PC-3 (cell line): Measurements from ENCODE around the gene PYDC1. TPM values are rescaled to one million over a fixed set of nuclear protein-coding genes. Genes with fewer than 3 reads are reported as not detected.

ENCODE experiments used
- ATAC-seq: fragments of 200-7000 bp; cut with Tn5 transposase; 2 replicates; pipeline ENCODE4 v1.9.1; 2020; ENCODE audit warnings: mild to moderate bottlenecking, moderate library complexity
- BruUV-seq: library from RNA; stranded (reverse); fragments of 400-500 nt; replicated peaks from 2 replicates; lab custom pipeline; 2021; lab: Mats Ljungman, UMichigan
- CTCF ChIA-PET: fragments of 300-600 bp; sonication (Branson Sonifier 250); formaldehyde crosslinking; loops from one replicate; lab custom pipeline; 2022; ENCODE audit warnings: antibody characterized with exemption; lab: Charles Lee
- POLR2A ChIA-PET: fragments of 300-600 bp; sonication (Branson Sonifier 250); formaldehyde crosslinking; loops from one replicate; lab custom pipeline; 2022; ENCODE audit warnings: antibody characterized with exemption; ENCODE audit not compliant: unreplicated experiment; lab: Charles Lee
- DNase-seq: peaks from one replicate; pipeline ENCODE4 v3.0.0-alpha.2; 2015
- H2AFZ ChIP-seq: fragments of 300-600 bp; sonication (generic); 2 replicates; pipeline ENCODE4 v1.6.0; 2016; ENCODE audit warnings: antibody characterized with exemption, low read length
- H3F3A ChIP-seq: fragments of 300-600 bp; sonication (generic); one replicate; pipeline ENCODE4 v1.6.0; 2017; ENCODE audit warnings: antibody characterized with exemption, low read length, control low read depth, mild to moderate bottlenecking; ENCODE audit not compliant: unreplicated experiment
- H3K27ac ChIP-seq: fragments of 300-600 bp; sonication (generic); 2 replicates; pipeline ENCODE4 v1.5.1; 2016; ENCODE audit warnings: mild to moderate bottlenecking, low read length
- H3K27me3 ChIP-seq: fragments of 300-600 bp; sonication (generic); 2 replicates; pipeline ENCODE4 v1.6.1; 2016; ENCODE audit warnings: low read length, mixed read lengths
- H3K36me3 ChIP-seq: fragments of 300-600 bp; sonication (generic); 2 replicates; pipeline ENCODE4 v1.6.1; 2016; ENCODE audit warnings: low read depth, mixed run types, low read length, mixed read lengths
- H3K4me1 ChIP-seq: fragments of 300-600 bp; sonication (generic); 2 replicates; pipeline ENCODE4 v1.5.1; 2016; ENCODE audit warnings: low read length; ENCODE audit not compliant: insufficient read depth
- H3K4me2 ChIP-seq: fragments of 300-600 bp; sonication (generic); 2 replicates; pipeline ENCODE4 v1.6.0; 2016; ENCODE audit warnings: low read length
- H3K4me3 ChIP-seq: fragments of 300-600 bp; sonication (generic); 2 replicates; pipeline ENCODE4 v1.5.1; 2016; ENCODE audit warnings: mild to moderate bottlenecking, low read length, mixed read lengths
- H3K79me2 ChIP-seq: fragments of 300-600 bp; sonication (generic); 2 replicates; pipeline ENCODE4 v1.6.1; 2017; ENCODE audit warnings: low read length, mixed read lengths
- H3K9ac ChIP-seq: fragments of 300-600 bp; sonication (generic); 2 replicates; pipeline ENCODE4 v1.6.0; 2016; ENCODE audit warnings: mild to moderate bottlenecking, low read length
- H3K9me2 ChIP-seq: fragments of 300-600 bp; sonication (generic); replicated peaks from 2 replicates; pipeline ENCODE4 v1.6.1; 2016; ENCODE audit warnings: mixed run types, low read length, mixed read lengths
- H3K9me3 ChIP-seq: fragments of 300-600 bp; sonication (generic); 2 replicates; pipeline ENCODE4 v1.6.1; 2016; ENCODE audit warnings: low read length, mixed read lengths
- H4K20me1 ChIP-seq: fragments of 300-600 bp; sonication (generic); 2 replicates; pipeline ENCODE4 v1.6.1; 2016; ENCODE audit warnings: low read length, mixed read lengths
- CTCF ChIP-seq: fragments of 300-600 bp; sonication (generic); conservative IDR thresholded peaks from 2 replicates; pipeline ENCODE4 v1.5.1; 2017; ENCODE audit warnings: antibody characterized with exemption, low read depth, mild to moderate bottlenecking, low read length
- EZH2 ChIP-seq: fragments of 300-600 bp; sonication (generic); IDR thresholded peaks from one replicate; pipeline ENCODE4 v1.6.1; 2017; ENCODE audit warnings: antibody characterized with exemption, mild to moderate bottlenecking, low read length; ENCODE audit not compliant: unreplicated experiment
- EZH2phosphoT487 ChIP-seq: fragments of 300-600 bp; sonication (generic); IDR thresholded peaks from 2 replicates; pipeline ENCODE4 v1.6.1; 2018; ENCODE audit warnings: mild to moderate bottlenecking, antibody characterized with exemption, low read length, borderline replicate concordance
- intact Hi-C: fragments of 100-400 bp; cut with micrococcal nuclease; formaldehyde crosslinking; loops from 2 replicates; pipeline ENCODE4 v1.9.0; 2023
- total RNA-seq: library from RNA; depleted of rRNA; stranded (reverse); fragments of >200 nt; gene quantifications from 2 replicates; pipeline ENCODE4 v1.2.3, GENCODE V29; 2014

The PYDC1 gene
- total RNA-seq, 1 experiment from 2014 or later = not detected

GRCh38 chr16:31182391-31182790 lies 34.5 kb downstream of the PYDC1 start:
- H4K20me1 ChIP-seq = peaks cover 66% of the 10 kb centered on the region
- H3K9ac ChIP-seq = peak overlapping the region; percentile 95; the same call in 1 of the 2 replicates
- TF ChIP-seq CTCF (no peak), EZH2 (no peak), EZH2phosphoT487 (no peak)
- H3K27ac ChIP-seq = no peak overlapping the region
- H2AFZ ChIP-seq = no peak overlapping the region
- H3K9me3 ChIP-seq = no peaks in the 10 kb centered on the region
- intact Hi-C loops = no loop called here
- no peak for DNase-seq
- ATAC-seq = no peak
- BruUV-seq = no TSS peak
- ChIA-PET CTCF (interaction anchor here (0.7 kb wide), 1 partner anchor 41 kb away, joined by 3 read pairs; no protein-coding TSS in a partner anchor), POLR2A (no interaction called here)
- H3K4me2 ChIP-seq = peak overlapping the region; percentile 93
- H3K27me3 ChIP-seq = no peaks in the 10 kb centered on the region
- peaks cover 12% of the 10 kb centered on the region; the same call in 1 of the 2 replicates for H3K4me1 ChIP-seq
- H3K79me2 ChIP-seq = peaks cover 80% of the 10 kb centered on the region
- H3K36me3 ChIP-seq = peaks cover 58% of the 10 kb centered on the region
- H3F3A ChIP-seq = no peaks in the 10 kb centered on the region
- H3K4me3 ChIP-seq = peak overlapping the region; percentile 98
- no peaks in the 10 kb centered on the region for H3K9me2 ChIP-seq

DNA sequence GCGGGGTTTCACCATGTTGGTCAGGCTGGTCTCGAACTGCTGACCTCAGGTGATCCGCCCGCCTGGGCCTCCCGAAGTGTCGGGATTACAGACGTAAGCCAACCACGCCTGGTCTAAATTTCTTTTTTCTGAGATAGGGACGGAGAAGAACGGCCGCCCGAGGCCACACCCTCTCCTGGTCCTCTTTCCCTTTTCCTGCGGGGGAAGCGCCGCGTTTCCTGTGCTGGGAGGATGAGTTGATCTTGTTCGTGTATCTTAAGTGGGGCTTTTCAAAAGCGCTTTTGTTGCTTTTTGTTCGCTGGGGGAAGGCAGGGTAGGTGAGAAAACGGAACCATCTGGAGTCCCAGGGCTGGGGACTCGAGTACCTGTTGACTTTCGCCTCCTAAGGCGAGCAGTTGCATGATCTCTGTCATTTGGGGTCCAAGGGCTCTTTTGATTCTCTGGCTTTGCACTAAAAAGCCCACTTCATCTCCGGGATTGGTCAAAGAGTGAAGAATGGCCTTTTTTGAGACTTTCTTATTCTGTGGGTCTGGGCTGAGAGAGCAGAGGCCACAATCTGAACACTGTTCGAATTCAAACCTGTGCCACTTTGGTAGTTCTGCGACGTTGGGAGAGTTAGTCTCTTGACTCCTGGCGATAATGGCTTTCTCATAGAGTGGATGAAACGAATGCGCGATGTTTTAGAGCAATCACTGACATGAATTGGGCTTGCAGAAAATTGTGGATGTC lies 35.7 kb downstream of the PYDC1 start:
- Histone ChIP-seq H3K27me3 (no peaks in the 10 kb centered on the region), H3K4me1 (peaks cover 12% of the 10 kb centered on the region; the same call in 1 of the 2 replicates), H3K9ac (peak overlapping the region; percentile 95), H3K79me2 (peaks cover 69% of the 10 kb centered on the region), H3F3A (no peaks in the 10 kb centered on the region), H3K4me3 (peak overlapping the region; percentile 98), H3K9me2 (no peaks in the 10 kb centered on the region), H3K36me3 (peaks cover 47% of the 10 kb centered on the region), H3K4me2 (peak overlapping the region; percentile 93), H3K27ac (no peak overlapping the region), H2AFZ (no peak overlapping the region), H3K9me3 (no peaks in the 10 kb centered on the region), H4K20me1 (peaks cover 54% of the 10 kb centered on the region)
- ChIA-PET POLR2A (interaction anchor here (0.6 to 2.0 kb wide), 2 partner anchors 39 to 335 kb away, joined by 3 to 11 read pairs; no protein-coding TSS in a partner anchor), CTCF (no interaction called here)
- TF ChIP-seq EZH2 = no peak
- TF ChIP-seq EZH2phosphoT487 = no peak
- TF ChIP-seq CTCF = no peak
- DNase-seq (peak; percentile 30), ATAC-seq (no peak)
- TSS peak; percentile 32 for BruUV-seq
- intact Hi-C loops = no loop called here
